ENCODE results near the gene FAM47E. TPM values are rescaled to one million over a fixed set of nuclear protein-coding genes. Genes with fewer than 3 reads are reported as not detected.

Gene FAM47E
- total and polyA plus RNA-seq, 2 of the 13 experiments (the other 11 are each of a cell fraction or from before 2014, with no cell fraction given) = 0.33 to 0.66 TPM

GRCh38 chr4:76306882-76307659, 55.5 kb downstream of the FAM47E start (continued):
- TF ChIP-seq ARID5B (CRISPR knock-in tag; IDR thresholded peaks at IDR 0.05) = 0 out of 2 replicates have a peak, but pooled peaks have one; percentile 11
- no peak for TF ChIP-seq ZFYVE20 (CRISPR knock-in tag; IDR thresholded peaks at IDR 0.05; ENCODE audit: borderline replicate concordance, low read depth)
- no peak for TF ChIP-seq ZHX1 (CRISPR knock-in tag; IDR thresholded peaks at IDR 0.05; ENCODE audit: low read depth)
- TF ChIP-seq ZNF430 (CRISPR knock-in tag; IDR thresholded peaks at IDR 0.05) = no peak; the same call in 1 of the 2 replicates
- TF ChIP-seq ZBTB3 (CRISPR knock-in tag; IDR thresholded peaks at IDR 0.05; ENCODE audit: borderline replicate concordance, low read depth) = 0 out of 2 replicates have a peak, but pooled peaks have one; percentile 1
- peak; percentile 19; the same call in 1 of the 2 replicates for TF ChIP-seq ZNF768 (CRISPR knock-in tag; IDR thresholded peaks at IDR 0.05)
- TF ChIP-seq GATAD1 (CRISPR knock-in tag; IDR thresholded peaks at IDR 0.05) = peak; percentile 34; the same call in 1 of the 2 replicates
- TF ChIP-seq KAT7 (CRISPR knock-in tag; IDR thresholded peaks at IDR 0.05; ENCODE audit: borderline replicate concordance) = peak; percentile 17; the same call in 1 of the 2 replicates
- TF ChIP-seq PAX8 (CRISPR knock-in tag; IDR thresholded peaks at IDR 0.05; ENCODE audit: borderline replicate concordance) = 0 out of 2 replicates have a peak, but pooled peaks have one; percentile 27
- TF ChIP-seq, protein P1, sequence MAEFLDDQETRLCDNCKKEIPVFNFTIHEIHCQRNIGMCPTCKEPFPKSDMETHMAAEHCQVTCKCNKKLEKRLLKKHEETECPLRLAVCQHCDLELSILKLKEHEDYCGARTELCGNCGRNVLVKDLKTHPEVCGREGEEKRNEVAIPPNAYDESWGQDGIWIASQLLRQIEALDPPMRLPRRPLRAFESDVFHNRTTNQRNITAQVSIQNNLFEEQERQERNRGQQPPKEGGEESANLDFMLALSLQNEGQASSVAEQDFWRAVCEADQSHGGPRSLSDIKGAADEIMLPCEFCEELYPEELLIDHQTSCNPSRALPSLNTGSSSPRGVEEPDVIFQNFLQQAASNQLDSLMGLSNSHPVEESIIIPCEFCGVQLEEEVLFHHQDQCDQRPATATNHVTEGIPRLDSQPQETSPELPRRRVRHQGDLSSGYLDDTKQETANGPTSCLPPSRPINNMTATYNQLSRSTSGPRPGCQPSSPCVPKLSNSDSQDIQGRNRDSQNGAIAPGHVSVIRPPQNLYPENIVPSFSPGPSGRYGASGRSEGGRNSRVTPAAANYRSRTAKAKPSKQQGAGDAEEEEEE (CRISPR knock-in tag; IDR thresholded peaks at IDR 0.05; ENCODE audit: borderline replicate concordance) = no peak
- 0 out of 2 replicates have a peak, but pooled peaks have one; percentile 23 for TF ChIP-seq ZNF446 (CRISPR knock-in tag; IDR thresholded peaks at IDR 0.05)
- no peak for TF ChIP-seq NFAT5 (CRISPR knock-in tag; IDR thresholded peaks at IDR 0.05)
- TF ChIP-seq ZFP82 (CRISPR knock-in tag; IDR thresholded peaks at IDR 0.05; ENCODE audit: borderline replicate concordance) = 0 out of 2 replicates have a peak, but pooled peaks have one; percentile 52
